HG02763 (cell line): ENCODE data around the gene ABTB2.

Experiments used
- ATAC-seq: cut with Tn5 transposase; IDR thresholded peaks from one replicate; pipeline ENCODE4 v1.9.1; 2021; ENCODE audit warnings: mild to moderate bottlenecking, moderate library complexity; ENCODE audit not compliant: unreplicated experiment

Gene ABTB2

DNA sequence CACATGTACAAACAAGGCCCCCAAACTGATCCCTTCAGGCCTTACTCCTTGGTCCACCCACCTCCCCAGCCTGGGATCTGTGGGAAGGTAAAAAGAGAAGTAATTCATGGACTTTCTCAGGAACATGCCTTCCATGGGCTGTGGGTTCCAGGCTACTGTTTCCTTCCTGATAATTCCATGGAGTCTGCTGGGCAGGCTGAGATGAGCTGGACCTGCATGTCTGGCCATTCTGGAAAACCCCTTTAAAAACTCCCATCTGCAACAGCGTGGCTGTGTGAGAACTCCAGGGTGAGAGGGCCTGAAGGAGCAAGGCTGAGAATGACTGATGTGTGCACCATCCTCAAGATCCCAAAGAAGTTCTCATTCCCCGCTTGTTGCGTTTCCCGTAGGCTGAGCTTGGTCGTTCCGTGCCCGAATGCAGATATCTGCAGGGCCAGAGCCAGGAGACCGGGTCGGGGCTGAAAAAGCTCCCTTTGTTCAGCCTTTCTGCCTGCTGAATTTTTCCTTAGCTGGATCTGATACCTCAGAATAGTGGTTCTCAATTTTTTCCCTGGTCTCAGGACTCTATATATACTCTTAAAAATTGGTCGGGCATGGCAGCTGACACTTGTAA, 179.5 kb downstream of the ABTB2 start:
- no peak for ATAC-seq

DNA sequence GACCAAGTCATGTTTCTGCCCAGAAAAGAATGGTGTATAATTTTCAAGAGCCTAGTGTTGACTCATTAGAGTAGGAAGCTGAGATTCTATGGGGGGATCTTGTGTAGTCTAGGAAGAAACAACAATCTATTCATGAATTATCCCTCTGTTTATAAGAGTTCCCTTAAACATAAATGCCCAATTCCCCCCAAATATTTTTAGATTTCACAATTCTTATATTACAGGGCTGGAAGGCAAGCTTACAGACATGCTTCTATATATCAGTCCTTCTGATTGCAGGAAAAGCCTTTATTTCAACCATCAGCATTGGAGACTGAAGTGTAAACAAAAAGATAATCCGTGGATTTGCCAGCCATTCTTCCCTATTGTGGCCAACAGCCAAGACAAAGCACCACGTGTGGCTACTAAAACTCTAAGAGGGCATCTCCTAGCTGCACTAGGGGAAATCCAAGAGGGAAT, 181.0 kb downstream of the ABTB2 start:
- no peak for ATAC-seq

DNA sequence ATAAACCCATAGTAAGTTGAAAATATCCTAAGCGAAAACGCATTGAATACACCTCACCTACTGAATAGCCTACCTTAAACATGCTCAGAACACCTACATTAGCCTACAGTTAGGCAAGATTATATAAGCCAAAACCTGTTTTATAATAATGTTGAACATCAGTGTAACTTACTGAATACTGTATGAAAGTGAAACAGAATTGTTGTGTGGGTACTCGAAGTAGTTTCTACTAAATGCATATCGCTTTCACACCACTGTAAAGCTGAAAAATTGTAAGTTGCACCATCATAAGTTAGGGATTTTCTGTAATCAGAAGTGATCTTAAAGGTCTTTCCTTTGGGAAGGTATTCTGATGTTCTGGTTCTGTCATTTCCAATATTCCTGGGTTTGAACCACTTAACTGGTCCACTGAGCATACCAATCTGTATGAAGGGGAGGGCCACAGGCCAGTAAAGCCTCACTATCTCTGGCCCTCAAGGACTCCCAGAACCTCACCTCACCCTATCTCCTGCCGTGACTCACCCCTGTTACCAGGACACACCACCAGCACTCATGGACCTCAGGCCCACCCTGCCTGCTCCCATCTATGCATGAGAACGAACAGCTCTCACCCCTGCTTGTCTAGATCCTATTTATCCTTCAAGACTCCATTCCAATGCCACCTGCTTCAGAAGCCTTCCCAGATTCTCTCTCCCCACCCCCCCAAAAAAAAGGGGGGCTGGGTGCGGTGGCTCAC, 182.4 kb downstream of the ABTB2 start:
- no peak for ATAC-seq

DNA sequence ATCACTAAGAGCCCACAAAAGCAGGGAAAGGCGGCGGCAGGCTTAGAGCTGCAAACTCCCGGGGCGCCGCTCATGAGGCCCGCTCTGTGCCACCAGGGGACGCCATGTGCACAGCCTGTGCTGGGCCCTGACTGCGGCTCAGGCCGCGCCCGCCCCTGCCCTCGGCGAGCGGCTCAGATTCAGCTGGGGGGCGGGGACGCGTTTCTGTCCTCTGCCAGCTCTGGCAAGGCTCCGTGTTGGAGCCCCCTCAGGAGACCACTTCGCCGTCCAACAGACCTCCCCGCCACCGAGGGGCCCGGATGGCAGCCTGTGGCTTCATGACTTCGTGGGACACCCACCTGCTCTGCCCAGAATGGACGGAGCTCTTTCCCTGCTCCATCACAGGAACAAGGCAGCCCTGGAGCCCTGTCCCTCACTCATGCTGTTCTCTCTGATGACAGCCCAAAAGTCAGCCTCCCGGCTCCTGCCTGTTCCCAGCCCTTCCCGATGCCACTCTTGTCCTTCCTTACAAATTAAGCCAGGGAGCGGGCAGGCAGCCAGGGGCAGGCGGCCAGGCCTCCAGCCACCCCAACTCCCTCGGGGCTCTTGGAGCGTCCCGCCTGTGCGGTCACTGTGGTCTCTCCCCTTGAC, 183.3 kb downstream of the ABTB2 start:
- peak; percentile 76 for ATAC-seq

DNA sequence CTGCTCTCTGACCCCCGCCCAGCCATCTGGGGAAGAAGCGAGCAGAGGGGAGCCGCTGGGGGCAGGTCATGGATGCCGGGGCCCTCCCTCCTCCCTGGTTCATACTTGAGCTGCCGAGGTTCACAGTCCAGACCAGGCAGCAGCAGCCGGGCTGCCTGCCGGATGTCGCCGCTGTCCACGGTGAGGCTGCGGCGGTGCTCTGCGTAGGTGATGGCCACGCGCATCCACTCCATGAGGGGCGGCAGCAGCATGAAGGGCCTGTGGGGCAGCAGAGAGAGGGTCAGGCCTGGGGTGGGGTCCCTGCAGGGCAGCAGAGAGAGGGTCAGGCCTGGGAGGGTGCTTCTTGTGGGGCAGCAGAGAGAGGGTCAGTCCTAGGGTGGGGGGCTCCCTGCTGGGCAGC, 184.8 kb downstream of the ABTB2 start:
- no peak for ATAC-seq

DNA sequence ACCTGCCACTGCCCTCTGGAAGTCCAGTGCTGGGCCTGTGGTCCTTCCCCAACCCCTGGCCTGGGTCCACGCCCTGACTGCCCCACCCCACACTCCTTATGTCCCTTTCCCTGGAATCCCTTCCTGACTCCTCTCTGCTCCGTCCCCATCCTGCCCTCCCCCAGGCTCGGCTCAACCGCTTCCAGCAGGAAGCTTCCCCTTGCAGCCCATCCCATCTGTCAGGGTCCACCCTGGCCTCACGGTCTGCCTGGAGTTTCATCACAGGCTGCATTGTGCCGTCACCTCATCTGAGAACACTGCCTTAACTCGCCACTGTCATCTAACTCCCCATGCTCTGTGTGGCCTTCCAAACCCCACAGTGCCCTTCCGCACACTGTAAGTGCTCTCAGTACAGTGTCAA, 188.1 kb downstream of the ABTB2 start:
- ATAC-seq = no peak

DNA sequence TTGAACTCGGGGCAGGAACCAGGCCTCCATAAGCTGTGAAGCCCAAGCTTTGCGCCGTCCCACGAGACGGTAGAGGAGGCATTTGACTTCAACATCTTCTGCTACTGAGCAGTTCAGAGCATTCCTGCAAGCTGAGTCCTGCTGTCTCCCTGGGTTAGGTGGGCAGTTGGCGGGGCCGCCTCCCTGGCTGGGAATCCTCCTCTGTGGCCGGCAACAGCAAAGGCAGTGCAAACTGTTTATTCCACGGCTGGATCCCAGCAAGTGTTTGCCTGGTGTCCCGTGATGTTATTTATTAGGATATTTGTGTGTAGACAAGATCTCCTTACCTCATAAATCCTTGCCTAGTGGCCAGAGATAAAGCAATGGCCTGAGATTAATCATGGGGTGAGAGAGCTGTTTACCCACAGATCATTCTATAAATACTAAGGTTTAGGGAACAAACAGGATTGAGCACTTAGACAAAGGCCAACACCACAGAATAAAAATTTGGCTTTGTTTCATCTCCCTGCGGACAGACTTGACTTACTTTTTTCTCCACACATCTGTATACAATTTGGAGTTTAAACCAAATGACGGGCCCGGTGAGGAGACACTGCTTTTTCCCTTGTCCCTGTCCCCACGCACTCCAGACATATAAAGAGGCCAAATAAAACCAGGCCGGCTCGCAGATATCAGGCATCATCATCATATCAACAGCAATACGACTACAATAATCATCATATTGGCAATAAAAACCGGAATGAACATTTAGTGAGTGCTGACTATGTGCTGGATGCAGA, 189.0 kb downstream of the ABTB2 start:
- ATAC-seq = no peak

DNA sequence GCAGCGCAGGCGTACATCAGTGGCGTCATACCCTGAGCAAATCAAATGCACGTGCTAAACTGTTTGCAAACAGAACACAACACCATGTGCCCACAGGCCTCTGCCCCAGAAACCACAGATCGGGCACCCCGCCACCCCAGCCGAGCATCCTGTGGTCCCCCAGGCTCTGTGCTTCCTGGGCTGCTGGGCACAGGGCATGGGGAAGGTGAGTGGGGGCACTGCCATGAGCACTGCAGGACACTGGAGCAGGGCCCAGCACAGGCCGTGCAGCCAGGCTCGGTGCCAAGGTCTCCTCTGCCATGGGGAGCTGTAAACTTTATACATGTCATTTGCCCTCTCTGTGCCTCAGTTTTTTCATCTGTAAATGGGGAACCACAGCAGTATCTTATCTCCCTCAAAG, 189.8 kb downstream of the ABTB2 start:
- no peak for ATAC-seq

DNA sequence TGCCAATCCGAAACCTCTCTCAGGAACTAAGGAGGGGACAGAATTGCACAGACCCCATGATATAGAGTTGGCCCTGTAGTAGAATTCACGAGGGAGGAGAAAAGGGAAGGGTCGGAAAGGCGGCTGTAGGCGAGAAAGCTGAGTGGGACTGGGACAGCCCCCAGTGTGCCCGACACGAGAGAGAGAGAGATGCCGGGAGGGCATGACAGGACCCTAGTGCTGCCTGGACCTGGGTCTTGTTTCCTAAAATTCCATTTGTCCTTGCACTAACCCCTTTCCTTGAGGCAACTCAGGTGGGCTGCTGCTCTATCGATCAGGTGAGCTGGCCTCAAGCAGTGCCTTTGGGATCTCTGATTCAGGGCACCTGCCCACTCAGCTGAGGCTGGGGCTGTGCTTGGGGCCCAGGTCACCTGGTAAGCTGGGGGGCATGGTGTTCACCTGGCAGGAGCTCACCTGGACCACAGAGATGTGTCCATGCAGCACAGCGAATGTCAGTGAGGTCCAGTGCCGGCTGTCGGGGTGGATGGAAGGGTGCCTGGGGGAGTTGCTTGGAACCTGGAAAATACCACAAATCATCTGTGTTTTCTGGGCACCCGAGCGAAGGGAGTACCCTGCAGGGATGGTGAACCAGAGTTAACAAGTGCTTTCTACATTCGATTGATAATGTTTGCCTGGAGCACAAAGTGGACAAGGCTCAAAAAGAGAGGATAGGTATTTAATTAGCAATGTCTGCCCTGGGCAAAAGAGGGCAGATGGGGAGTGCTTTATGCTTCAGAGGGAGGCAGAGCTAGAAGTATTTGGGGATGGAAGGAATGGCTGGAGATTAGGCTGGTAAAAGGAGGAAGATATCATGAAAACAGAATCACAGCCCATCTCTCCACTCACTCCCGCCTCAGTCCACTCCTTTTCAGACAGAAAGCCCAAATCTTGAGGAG, 190.7 kb downstream of the ABTB2 start:
- no peak for ATAC-seq

DNA sequence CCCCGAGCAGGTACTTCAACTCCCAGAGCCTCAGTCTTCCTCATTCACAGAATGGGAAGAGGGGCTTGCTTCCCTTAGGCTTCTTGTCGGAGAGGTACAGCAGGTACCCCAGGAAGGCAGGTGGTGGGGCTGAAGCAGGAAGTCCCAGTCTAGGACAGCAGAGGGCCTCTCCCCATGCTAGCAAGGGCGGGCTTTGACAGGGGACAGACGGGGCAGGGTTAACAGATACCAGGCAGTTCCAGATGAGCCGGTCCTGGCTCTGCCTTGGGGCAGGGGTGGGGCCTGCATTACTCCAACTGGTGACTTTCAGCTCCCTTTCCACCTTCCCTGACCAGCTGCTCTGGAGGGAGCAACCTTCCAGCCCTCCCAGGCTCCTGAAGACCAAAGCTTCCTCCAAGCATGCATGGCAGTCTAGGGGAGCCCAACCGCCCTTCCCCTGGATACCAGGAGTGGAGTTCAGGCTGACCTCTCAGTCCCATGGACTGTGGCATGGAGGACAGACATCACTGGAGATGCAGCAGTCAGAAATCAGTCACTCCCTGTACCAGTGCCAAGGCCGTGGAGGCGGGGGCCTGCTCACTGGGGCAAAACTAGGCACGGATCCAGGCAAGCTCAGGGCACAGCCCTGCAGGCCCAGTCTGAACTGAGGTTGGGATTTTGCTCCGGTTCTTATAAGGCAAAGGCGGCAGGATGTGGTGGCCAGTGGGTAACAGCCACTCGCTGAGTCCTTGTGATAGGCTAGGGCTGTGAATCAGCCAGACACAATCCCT, 191.8 kb downstream of the ABTB2 start:
- no peak for ATAC-seq

DNA sequence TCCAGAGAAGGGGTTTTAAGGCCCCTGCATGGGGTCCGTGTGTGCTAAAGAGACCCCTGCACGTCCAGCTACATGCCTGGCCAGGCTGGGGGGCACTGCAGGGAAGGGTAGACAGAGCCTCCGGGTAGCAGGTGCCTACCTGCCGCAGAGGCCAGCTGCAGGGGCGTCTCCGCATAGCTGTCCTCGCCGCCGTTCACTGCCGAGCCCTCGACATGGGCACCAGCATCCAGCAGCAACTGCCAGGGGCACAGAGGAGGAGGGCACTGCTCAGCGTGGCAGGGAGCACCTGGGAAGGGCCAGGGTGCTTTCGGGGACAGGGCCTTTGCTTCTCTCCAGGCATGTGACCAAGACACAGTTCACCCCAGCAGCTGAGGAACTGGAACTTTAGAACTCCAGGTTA, 192.7 kb downstream of the ABTB2 start:
- ATAC-seq = no peak

DNA sequence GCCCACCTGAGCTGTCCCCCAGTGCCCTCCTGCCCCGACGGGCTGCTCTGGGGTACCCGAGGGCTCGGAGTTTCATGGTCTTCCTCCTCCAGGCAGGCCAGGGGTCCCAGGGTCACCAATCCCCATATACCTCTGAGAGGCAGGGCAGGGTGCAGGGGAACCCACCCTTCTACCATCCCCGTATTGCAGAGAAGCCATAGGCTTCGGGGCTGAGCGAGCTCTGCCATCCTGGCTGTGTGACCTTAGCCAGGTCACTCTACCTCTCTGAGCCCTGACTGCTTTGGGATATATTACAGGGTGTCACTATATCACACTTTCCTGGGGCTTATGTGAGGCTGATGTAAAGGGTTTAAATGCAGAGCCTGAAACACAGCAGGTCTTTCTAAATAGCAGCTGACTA, 195.0 kb downstream of the ABTB2 start:
- ATAC-seq = no peak

DNA sequence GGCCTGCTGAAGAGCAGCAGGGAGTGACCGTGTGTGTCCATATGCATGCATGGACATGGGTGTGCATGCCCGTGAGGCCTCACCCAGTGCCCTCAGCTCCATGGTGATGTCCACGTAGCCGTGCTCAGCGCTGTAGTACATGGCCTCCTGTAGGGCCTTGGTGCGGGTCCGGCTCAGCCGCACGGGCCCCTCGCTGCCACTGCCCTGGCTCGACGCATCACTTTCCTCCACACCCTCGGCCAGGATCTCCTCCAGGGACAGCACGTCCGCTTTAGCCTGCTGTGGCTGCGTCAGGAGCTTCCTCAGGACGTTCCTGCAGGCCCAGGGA, 195.4 kb downstream of the ABTB2 start:
- ATAC-seq = no peak

DNA sequence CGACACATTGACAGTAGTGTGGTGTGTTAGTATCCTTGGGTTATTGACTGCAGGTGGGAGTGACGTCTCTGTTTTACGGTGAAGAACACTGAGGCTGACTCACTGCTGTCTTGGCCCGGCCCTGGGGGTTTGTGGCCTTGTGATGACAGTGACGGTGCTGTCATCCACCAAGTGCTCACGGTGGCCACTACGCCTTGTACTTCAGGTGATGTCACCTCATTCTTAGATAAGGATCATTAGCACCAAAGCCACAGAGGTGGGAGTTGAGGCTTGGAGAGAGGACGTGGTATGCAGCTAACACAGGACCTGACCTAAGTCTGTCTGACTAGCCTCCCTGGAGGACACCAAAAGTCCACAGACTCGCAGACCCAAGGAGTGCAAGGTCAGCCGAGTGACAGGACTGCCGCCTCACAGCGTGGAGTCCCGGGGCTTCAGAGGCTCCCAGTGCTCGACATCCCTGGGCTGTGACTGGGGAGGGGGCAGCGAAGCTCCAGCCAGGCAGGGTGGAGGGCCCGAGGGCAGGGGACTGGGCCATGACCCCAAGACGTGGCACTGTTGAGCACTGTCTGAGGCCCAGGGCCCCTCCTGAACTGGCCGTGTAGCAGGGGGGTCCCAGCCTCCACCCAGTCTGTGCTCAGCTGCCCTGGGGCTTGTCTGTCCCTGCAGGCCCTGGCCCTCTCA, 195.9 kb downstream of the ABTB2 start:
- no peak for ATAC-seq

DNA sequence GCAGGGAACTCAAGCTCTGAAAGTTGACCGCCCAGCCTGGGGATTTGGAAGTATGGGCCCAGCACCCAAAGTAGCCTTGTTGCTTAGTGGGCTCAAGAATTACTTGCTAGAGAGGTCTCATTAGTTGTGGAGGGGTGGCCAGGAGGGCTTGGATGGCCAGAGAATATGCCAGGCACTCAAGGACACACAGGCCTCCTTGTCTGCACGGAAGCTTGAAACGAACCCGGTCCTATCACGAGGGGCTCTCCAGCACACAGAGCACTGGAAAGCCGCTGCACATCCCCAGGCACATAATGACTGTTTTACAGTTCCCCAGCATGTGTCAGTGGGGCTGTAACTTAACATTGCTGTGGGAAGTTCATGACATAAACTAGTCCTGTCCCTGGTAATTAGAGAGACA, 196.4 kb downstream of the ABTB2 start:
- no peak for ATAC-seq

DNA sequence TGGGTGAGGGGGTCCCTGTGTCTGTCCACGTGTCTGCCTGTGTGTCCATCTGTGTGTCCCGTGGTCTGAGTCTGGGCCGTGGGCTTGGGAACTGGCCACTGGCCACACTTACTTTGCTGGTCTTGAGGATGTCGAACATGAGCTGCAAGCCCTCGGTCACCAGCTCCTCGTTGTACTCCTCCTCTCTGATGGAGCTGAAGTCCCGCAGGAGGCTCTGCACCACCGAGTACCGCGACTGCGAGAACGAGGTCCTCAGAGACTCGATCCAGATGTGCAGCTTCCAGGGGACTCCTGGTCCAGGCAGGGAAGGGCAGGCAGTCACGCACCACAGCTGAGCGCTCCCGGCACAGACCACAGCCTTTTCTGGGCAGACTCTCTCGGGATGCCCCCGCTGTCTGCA, 197.0 kb downstream of the ABTB2 start:
- no peak for ATAC-seq

DNA sequence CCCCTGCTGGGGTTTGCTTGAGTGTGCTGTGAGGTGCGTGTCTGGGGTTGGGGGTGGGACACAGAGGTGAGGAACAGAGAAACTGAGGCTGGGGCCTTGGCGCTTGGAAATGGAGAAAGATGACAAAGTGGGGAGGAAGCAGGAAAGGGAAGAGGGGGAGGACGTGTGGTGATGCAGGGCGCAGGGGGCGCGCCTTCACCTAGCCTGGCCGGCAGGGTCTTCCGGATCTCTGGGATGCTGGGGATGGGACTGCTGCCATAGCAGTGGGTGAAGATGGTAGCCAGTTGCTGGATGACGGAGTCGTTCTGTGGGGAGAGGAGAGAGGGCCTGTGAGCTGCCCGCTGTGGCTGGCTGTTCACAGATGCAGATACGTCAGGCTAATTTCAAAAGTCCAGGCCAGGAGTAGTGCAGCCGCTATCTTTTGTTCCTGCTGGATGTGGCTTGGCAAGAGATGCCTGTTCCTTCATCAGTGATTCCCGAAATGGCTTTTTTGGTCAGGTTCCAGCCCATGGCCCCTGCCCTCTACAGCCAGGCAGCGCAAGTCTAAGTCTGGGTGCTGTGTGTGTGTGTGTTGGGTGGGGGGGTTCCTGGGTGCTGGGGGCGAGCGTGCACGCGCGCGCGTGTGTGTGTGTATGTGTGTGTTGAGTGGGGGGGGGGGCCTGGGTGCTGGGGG, 197.6 kb downstream of the ABTB2 start:
- ATAC-seq = no peak

DNA sequence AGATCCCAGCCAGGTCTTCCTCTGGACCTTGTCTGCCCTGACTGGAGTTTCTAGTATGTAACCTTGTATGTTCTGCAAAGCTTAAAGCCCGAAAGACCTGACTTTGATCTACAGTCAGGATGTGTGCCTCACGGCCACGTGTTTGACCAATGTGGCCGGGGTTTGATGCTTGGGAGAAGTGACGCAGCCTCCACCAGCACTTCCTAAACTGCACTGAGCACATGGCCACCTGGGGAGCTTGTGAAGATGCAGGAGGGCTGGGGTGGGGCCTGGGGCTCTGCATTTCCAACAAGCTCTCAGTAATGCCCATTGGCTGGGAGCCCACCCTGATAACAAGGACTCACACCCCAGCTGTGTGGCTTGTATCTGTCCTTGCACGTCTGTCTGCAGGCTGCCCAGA, 199.1 kb downstream of the ABTB2 start:
- ATAC-seq = no peak

DNA sequence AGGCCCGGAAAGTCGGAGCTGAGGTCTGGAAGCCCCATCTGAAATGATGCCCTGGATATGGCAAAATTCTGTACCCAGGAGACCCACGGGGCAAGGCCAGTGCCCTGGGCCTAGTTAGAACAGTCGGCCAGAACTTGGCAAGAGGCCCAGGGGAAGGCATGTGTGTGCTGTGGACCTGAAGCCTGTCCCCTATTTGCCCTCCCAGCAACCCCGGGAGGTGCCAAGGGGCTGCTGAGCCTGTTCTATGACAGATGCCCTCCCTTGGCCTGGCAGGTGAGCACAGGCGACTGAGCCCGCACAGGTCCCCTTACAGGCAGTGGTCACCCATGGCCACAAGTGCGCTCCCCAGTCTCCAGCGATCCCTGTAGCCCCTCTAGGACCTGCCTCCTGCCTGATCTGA, 200.6 kb downstream of the ABTB2 start:
- ATAC-seq = no peak
